ENCODE results near the gene ALCAM.

Gene ALCAM

DNA sequence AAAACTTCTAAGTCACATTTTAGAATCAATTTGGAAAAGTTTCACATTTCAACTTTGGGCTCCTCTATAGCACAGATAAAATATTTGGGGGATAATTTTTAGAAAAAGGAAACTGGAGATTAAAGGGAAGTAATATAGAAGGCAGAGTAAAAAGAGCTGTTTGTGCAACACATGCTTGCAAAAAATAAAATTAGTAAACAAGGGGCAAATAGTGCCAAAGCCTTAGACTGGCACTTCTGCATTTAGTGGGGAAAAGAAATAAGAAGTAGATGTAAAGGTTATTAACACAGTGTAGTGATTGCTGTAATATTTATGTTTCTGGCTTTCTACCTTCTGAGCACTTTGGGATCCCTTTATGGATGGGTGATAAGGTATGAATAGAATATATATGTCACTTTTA is 255.5 kb downstream of the ALCAM start:
- Histone ChIP-seq H3K4me1 (ENCODE audit: low read length) (no peaks in the 10 kb centered on the region), H3K79me2 (ENCODE audit: low read length) (no peaks in the 10 kb centered on the region), H3K4me2 (ENCODE audit: low read depth, low read length) (no peak overlapping the region), H4K20me1 (ENCODE audit: insufficient read depth, low read length) (no peaks in the 10 kb centered on the region), H3F3A (ENCODE audit: insufficient read depth, low read length) (no peaks in the 10 kb centered on the region), H3K9me3 (replicated peaks; ENCODE audit: insufficient read depth, low read length) (no peaks in the 10 kb centered on the region), H3K27me3 (replicated peaks; ENCODE audit: insufficient read depth, low read length) (no peaks in the 10 kb centered on the region), H3K4me3 (ENCODE audit: low read length) (no peak overlapping the region), H3K27ac (ENCODE audit: low read length) (no peak overlapping the region), H3K36me3 (replicated peaks; ENCODE audit: insufficient read depth, low read length) (no peaks in the 10 kb centered on the region), H3K9ac (ENCODE audit: low read length) (no peak overlapping the region), H3K9me2 (replicated peaks; ENCODE audit: insufficient read depth, low read length) (no peaks in the 10 kb centered on the region), H2AFZ (ENCODE audit: low read length) (no peak overlapping the region)
- DNase-seq = no peak
- TF ChIP-seq EZH2 (optimal IDR thresholded peaks at IDR 0.05; ENCODE audit: low read depth, low read length) (no peak), EZH2phosphoT487 (IDR thresholded peaks at IDR 0.05; ENCODE audit: low read length) (no peak)
- TF ChIP-seq, protein P1, sequence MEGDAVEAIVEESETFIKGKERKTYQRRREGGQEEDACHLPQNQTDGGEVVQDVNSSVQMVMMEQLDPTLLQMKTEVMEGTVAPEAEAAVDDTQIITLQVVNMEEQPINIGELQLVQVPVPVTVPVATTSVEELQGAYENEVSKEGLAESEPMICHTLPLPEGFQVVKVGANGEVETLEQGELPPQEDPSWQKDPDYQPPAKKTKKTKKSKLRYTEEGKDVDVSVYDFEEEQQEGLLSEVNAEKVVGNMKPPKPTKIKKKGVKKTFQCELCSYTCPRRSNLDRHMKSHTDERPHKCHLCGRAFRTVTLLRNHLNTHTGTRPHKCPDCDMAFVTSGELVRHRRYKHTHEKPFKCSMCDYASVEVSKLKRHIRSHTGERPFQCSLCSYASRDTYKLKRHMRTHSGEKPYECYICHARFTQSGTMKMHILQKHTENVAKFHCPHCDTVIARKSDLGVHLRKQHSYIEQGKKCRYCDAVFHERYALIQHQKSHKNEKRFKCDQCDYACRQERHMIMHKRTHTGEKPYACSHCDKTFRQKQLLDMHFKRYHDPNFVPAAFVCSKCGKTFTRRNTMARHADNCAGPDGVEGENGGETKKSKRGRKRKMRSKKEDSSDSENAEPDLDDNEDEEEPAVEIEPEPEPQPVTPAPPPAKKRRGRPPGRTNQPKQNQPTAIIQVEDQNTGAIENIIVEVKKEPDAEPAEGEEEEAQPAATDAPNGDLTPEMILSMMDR (IDR thresholded peaks at IDR 0.05; ENCODE audit: low read length) = no peak
